GM18861 (cell line): ENCODE results near the gene PFKFB3.

Experiments used
- ATAC-seq: cut with Tn5 transposase; IDR thresholded peaks from one replicate; pipeline ENCODE4 v1.9.1; 2021; ENCODE audit not compliant: unreplicated experiment

The PFKFB3 gene

DNA sequence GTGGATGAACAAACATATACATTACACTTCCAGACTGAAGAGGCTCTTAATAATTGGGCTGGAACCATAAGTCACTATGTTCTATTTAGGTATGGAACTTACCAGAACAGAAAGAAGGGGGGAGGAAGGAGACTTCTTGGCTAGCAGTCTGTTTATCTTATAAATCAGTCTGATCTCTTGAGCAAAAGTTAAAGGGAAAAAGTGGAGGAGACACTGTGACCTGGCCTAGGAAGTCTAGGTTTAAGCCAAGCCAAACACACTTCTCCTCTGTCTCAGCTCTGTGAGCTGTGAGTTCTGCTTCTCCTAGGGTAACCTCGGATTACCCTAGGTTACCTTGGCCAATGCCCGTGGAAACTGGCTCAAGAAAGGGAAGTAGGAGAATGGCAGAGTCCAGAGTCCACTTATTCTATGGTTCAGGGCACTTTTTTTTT, 95.2 kb downstream of the PFKFB3 start:
- ATAC-seq: no peak

- ATAC-seq: no peak
Measured at GRCh38 chr10:6298428-6298827, 95.7 kb downstream of the PFKFB3 start.

DNA sequence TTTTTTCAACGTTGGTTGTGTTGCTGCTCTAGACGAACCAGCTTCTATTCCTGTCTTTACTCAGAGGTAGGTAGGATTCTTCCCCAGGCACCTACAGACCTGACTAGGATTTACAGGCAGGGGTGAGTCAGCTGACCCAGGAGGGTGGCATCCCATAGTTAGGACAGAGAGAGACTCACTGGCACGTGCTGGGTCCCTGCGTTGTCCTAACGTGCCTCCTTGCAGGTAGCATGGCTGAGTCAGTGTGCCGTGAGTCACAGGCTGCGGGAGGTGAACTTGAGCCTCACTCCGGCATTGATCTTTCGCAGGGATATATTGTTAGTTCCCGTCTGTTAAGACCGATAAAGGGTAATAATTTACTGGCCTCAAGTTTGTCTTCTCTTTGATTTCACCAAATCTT, 96.5 kb downstream of the PFKFB3 start:
- no peak for ATAC-seq

DNA sequence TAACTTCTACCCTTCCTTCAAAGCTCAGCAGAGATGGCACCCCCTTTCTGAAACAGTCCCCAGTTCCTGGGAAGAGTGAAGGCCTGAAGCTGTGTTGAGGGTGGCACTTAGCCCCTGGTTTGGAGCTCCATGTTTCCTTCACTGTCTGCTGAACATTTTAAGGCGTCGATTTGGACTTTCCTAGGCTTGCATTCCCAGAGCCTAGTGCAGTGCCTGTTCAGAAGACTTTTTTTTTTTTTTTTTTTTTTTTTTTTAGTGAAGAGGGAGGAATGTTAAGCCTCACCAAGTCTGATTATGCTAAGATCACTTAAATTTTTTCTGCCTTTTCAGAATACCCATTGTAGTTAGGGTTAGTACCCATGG, 97.0 kb downstream of the PFKFB3 start:
- ATAC-seq: no peak

GRCh38 chr10:6300106-6300783, 97.5 kb downstream of the PFKFB3 start:
- peak; percentile 91 for ATAC-seq

DNA sequence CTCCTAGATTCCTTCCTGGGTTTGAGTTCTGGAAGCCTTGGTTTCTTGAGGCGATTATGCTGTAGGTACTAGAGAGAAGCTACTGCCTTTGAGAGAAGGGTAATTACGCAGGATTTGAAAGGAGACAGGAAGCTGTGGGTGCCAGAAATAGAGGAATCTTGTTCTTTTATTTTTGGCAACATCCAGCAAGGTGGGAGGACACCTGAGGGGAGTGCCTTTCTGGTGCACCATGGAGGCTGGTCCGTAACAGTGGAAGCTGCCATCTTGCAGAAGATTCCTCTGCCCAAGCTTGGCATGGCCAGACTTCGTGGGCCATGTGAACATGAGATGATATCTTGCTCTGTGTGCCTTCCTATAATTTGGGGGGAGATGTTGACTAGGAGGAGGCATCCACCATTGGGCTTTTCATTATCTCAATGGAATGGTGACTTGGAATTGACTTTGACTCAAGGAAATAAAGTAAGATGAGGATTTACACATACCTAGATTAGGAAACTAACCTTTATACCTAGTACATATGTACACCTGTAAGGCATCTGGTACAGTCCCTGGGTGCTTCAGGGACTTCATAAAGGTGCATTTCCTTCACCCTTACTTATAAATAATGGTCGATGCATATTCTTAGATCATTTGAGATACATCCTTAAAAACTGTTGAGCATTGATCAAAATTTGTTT, 98.2 kb downstream of the PFKFB3 start:
- ATAC-seq: no peak

DNA sequence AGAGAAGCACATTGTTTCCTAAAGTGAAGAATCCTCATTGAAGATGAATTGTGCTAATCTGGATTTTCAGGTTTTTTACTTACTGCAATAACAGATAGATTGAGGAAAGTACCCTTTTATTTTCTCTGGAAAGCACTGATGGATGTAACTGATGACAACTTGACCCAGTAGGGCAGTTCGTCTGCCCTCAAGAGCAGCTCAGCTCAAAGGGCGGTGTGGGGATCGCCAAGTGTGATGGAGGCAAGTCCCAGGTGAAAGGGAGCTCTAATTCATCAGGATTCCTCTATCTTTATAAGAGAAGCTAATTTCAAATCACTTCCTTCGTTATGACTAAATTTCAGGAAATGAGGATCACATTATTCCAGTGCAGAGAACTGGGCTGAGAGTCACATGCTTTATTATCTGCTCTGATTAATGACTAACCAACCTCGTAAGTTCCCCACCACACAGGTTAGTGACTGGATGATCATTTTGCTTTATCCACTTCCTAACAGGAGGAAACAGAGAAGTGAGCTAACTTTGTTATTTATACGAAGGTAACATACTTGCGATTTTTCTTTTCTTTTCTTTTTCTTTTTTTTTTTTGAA, 98.8 kb downstream of the PFKFB3 start:
- ATAC-seq: no peak
